GM23338 (cell line): ENCODE results near the gene TRDN. TPM values are rescaled to one million over a fixed set of nuclear protein-coding genes. Genes with fewer than 3 reads are reported as not detected.

Source experiments
- ATAC-seq: fragments of 200-7000 bp; cut with Tn5 transposase; 3 replicates; pipeline ENCODE4 v1.9.1; 2020
- DNase-seq: peaks from one replicate; pipeline ENCODE4 v3.0.0-alpha.2; 2015; ENCODE audit warnings: low spot score
- H2AFZ ChIP-seq: fragments of 200-600 bp; sonication (generic); 2 replicates; pipeline ENCODE4 v1.8.0; 2016; ENCODE audit warnings: antibody characterized with exemption, mild to moderate bottlenecking, moderate library complexity
- H3F3A ChIP-seq: fragments of 200-600 bp; sonication (generic); replicated peaks from 2 replicates; pipeline ENCODE4 v1.8.0; 2017; ENCODE audit warnings: antibody characterized with exemption, mixed run types, low read depth
- H3K27ac ChIP-seq: fragments of 200-600 bp; sonication (generic); 2 replicates; pipeline ENCODE4 v1.6.1; 2016; ENCODE audit warnings: low read depth
- H3K27me3 ChIP-seq: fragments of 200-600 bp; sonication (generic); 2 replicates; pipeline ENCODE4 v1.8.0; 2016; ENCODE audit warnings: mild to moderate bottlenecking, mixed run types, moderate library complexity; ENCODE audit not compliant: insufficient read depth
- H3K36me3 ChIP-seq: fragments of 200-600 bp; sonication (generic); 2 replicates; pipeline ENCODE4 v1.8.0; 2016; ENCODE audit warnings: mild to moderate bottlenecking; ENCODE audit not compliant: insufficient read depth
- H3K4me1 ChIP-seq: fragments of 200-600 bp; sonication (generic); 2 replicates; pipeline ENCODE4 v1.8.0; 2016; ENCODE audit warnings: mild to moderate bottlenecking, moderate library complexity; ENCODE audit not compliant: insufficient read depth
- H3K4me2 ChIP-seq: fragments of 200-600 bp; sonication (generic); 2 replicates; pipeline ENCODE4 v1.7.1; 2017; ENCODE audit warnings: mixed run types
- H3K4me3 ChIP-seq: fragments of 200-600 bp; sonication (generic); 2 replicates; pipeline ENCODE4 v1.6.1; 2016; ENCODE audit warnings: mixed run types
- H3K79me2 ChIP-seq: fragments of 200-600 bp; sonication (generic); replicated peaks from 2 replicates; pipeline ENCODE4 v1.8.0; 2017; ENCODE audit warnings: mild to moderate bottlenecking; ENCODE audit not compliant: insufficient read depth
- H3K9me2 ChIP-seq: fragments of 200-600 bp; sonication (generic); 2 replicates; pipeline ENCODE4 v1.8.0; 2017; ENCODE audit not compliant: insufficient read depth
- H4K20me1 ChIP-seq: fragments of 200-600 bp; sonication (generic); replicated peaks from 2 replicates; pipeline ENCODE4 v1.8.0; 2017; ENCODE audit warnings: mild to moderate bottlenecking; ENCODE audit not compliant: insufficient read depth
- H3K27ac Mint-ChIP-seq: 2 replicates; pipeline ENCODE4 v1.8.0; 2020; ENCODE audit warnings: inconsistent platforms, mild to moderate bottlenecking, moderate library complexity, mixed read lengths
- H3K27me3 Mint-ChIP-seq: 3 replicates; pipeline ENCODE4 v1.8.0; 2022; ENCODE audit warnings: low read depth, mild to moderate bottlenecking, moderate library complexity, mixed read lengths, inconsistent platforms; ENCODE audit not compliant: insufficient read depth, poor library complexity
- H3K36me3 Mint-ChIP-seq: 3 replicates; pipeline ENCODE4 v1.8.0; 2021; ENCODE audit warnings: low read depth, mild to moderate bottlenecking, inconsistent platforms, moderate library complexity, mixed read lengths
- H3K4me1 Mint-ChIP-seq: 3 replicates; pipeline ENCODE4 v1.8.0; 2020; ENCODE audit warnings: mild to moderate bottlenecking, inconsistent platforms, mixed read lengths
- H3K4me3 Mint-ChIP-seq: 3 replicates; pipeline ENCODE4 v1.8.0; 2021; ENCODE audit warnings: moderate library complexity, mild to moderate bottlenecking, inconsistent platforms, mixed read lengths
- H3K9me3 Mint-ChIP-seq: 3 replicates; pipeline ENCODE4 v1.8.0; 2020; ENCODE audit warnings: moderate library complexity, mild to moderate bottlenecking, inconsistent platforms, mixed read lengths
- CREB1 ChIP-seq: fragments of 250-450 bp; sonication (Bioruptor Pico); IDR thresholded peaks from 2 replicates; pipeline ENCODE4 v1.5.0; 2020; ENCODE audit warnings: low read depth, mild to moderate bottlenecking, moderate library complexity
- CTCF ChIP-seq, 2 experiments: fragments of 200-600 bp in 1 of 2; sonication (generic) in 1 of 2; conservative IDR thresholded peaks; 2 replicates each; pipeline versions ENCODE4 v1.5.1 to v1.6.1; 2016 to 2017; ENCODE audit warnings: antibody characterized with exemption in 2 of 2, low read depth in 2 of 2, mild to moderate bottlenecking in 2 of 2, moderate library complexity in 1 of 2
- ETS1 ChIP-seq: IDR thresholded peaks from 2 replicates; pipeline ENCODE4 v1.6.1; 2016; ENCODE audit warnings: antibody characterized with exemption
- EZH2phosphoT487 ChIP-seq: fragments of 200-600 bp; sonication (generic); IDR thresholded peaks from one replicate; pipeline ENCODE4 v1.8.1; 2018; ENCODE audit warnings: antibody characterized with exemption; ENCODE audit not compliant: unreplicated experiment
- NANOG ChIP-seq: IDR thresholded peaks from 2 replicates; pipeline ENCODE4 v1.6.1; 2016; ENCODE audit warnings: antibody characterized with exemption, borderline replicate concordance
- POLR2AphosphoS5 ChIP-seq: IDR thresholded peaks from 2 replicates; pipeline ENCODE4 v1.6.1; 2016; ENCODE audit warnings: antibody characterized with exemption, low read depth
- STAT1 ChIP-seq: IDR thresholded peaks from one replicate; pipeline ENCODE4 v1.6.1; 2016; ENCODE audit warnings: antibody characterized with exemption; ENCODE audit not compliant: unreplicated experiment
- ZNF114 ChIP-seq: fragments of 250-450 bp; sonication (Bioruptor Pico); IDR thresholded peaks from 2 replicates; pipeline ENCODE4 v1.5.0; 2020; ENCODE audit warnings: mild to moderate bottlenecking, moderate library complexity
- ZNF331 ChIP-seq: fragments of 250-450 bp; sonication (Bioruptor Pico); IDR thresholded peaks from 2 replicates; pipeline ENCODE4 v1.5.0; 2020; ENCODE audit warnings: low read depth, mild to moderate bottlenecking, moderate library complexity
- ZNF462 ChIP-seq: fragments of 250-450 bp; sonication (Bioruptor Pico); IDR thresholded peaks from 2 replicates; pipeline ENCODE4 v1.5.0; 2020; ENCODE audit warnings: mild to moderate bottlenecking, moderate library complexity
- polyA plus RNA-seq: library from polyadenylated mRNA; unstranded; fragments of >200 nt; fragmentation: Nextera tagmentation; extraction: Ambion mirVana; gene quantifications from 2 replicates; pipeline ENCODE4 v1.2.1, GENCODE V29; 2016
- total RNA-seq: library from RNA; depleted of rRNA; stranded (reverse); fragments of >200 nt; shearing (Covaris generic); gene quantifications from 2 replicates; pipeline ENCODE4 v1.2.3, GENCODE V29; 2014

Gene TRDN
- total and polyA plus RNA-seq, 2 experiments from 2014 or later = 35.5 to 137 TPM

GRCh38 chr6:123430970-123431369, 205.8 kb downstream of the TRDN start (continued):
- TF ChIP-seq ZNF462 (CRISPR knock-in tag) = no peak
- no peak for TF ChIP-seq STAT1
- TF ChIP-seq NANOG = no peak
- no peak for TF ChIP-seq ZNF331 (CRISPR knock-in tag)
- no peak for TF ChIP-seq POLR2AphosphoS5

GRCh38 chr6:123427008-123427407, 209.7 kb downstream of the TRDN start:
- Histone ChIP-seq H3K79me2 (no peaks in the 10 kb centered on the region), H2AFZ (no peak overlapping the region), H3K4me1 (peaks cover 14% of the 10 kb centered on the region; the same call in 1 of the 2 replicates), H4K20me1 (no peaks in the 10 kb centered on the region), H3F3A (no peaks in the 10 kb centered on the region), H3K4me3 (no peak overlapping the region), H3K4me2 (no peak overlapping the region), H3K36me3 (no peaks in the 10 kb centered on the region), H3K27me3 (no peaks in the 10 kb centered on the region), H3K9me2 (no peaks in the 10 kb centered on the region), H3K27ac (no peak overlapping the region)
- no peaks in the 10 kb centered on the region for H3K36me3 Mint-ChIP-seq
- H3K4me1 Mint-ChIP-seq = no peaks in the 10 kb centered on the region
- no peak for DNase-seq
- no peak for ATAC-seq
- H3K4me3 Mint-ChIP-seq = no peak overlapping the region
- H3K27me3 Mint-ChIP-seq = no peaks in the 10 kb centered on the region
- no peak overlapping the region for H3K27ac Mint-ChIP-seq
- H3K9me3 Mint-ChIP-seq = no peaks in the 10 kb centered on the region
- TF ChIP-seq ZNF114 (CRISPR knock-in tag) (no peak), ETS1 (no peak), ZNF331 (CRISPR knock-in tag) (no peak), EZH2phosphoT487 (no peak), CREB1 (CRISPR knock-in tag) (no peak), NANOG (no peak), POLR2AphosphoS5 (no peak), CTCF (conservative IDR thresholded peaks at IDR 0.05; ENCODE audit: low read depth in 2 of 2) (no peak)
